HEK293T (cell line): ENCODE data around the gene CALN1.

ENCODE experiments used
- ARNT ChIP-seq: fragments of 450-650 bp; IDR thresholded peaks from 2 replicates; pipeline ENCODE4 v1.6.1; 2017; ENCODE audit warnings: mild to moderate bottlenecking
- BHLHE40 ChIP-seq: fragments of 450-650 bp; IDR thresholded peaks from 2 replicates; pipeline ENCODE4 v1.6.1; 2016; ENCODE audit warnings: mild to moderate bottlenecking, moderate library complexity, borderline replicate concordance
- ELF4 ChIP-seq: fragments of 450-650 bp; IDR thresholded peaks from 2 replicates; pipeline ENCODE4 v1.6.1; 2017; ENCODE audit warnings: antibody characterized with exemption
- FOXA1 ChIP-seq: fragments of 450-650 bp; IDR thresholded peaks from 2 replicates; pipeline ENCODE4 v1.6.1; 2016; ENCODE audit warnings: mild to moderate bottlenecking
- FOXK2 ChIP-seq: fragments of 450-650 bp; IDR thresholded peaks from 2 replicates; pipeline ENCODE4 v1.6.1; 2016; ENCODE audit warnings: mild to moderate bottlenecking
- FOXM1 ChIP-seq: fragments of 450-650 bp; IDR thresholded peaks from 2 replicates; pipeline ENCODE4 v1.6.1; 2017; ENCODE audit warnings: mild to moderate bottlenecking, borderline replicate concordance
- L3MBTL2 ChIP-seq: fragments of 450-650 bp; conservative IDR thresholded peaks from 2 replicates; pipeline ENCODE4 v1.6.1; 2016; ENCODE audit warnings: mild to moderate bottlenecking
- NFRKB ChIP-seq: fragments of 450-650 bp; IDR thresholded peaks from 2 replicates; pipeline ENCODE4 v1.6.1; 2016; ENCODE audit warnings: mild to moderate bottlenecking, moderate library complexity
- SP1 ChIP-seq: fragments of 450-650 bp; IDR thresholded peaks from 2 replicates; pipeline ENCODE4 v1.6.1; 2017
- SUZ12 ChIP-seq: fragments of 450-650 bp; IDR thresholded peaks from 2 replicates; pipeline ENCODE4 v1.6.1; 2016; ENCODE audit warnings: mild to moderate bottlenecking
- ZNF384 ChIP-seq: fragments of 450-650 bp; IDR thresholded peaks from 2 replicates; pipeline ENCODE4 v1.6.1; 2016
- TF ChIP-seq, protein P1 (sequence below): fragments of 450-650 bp; IDR thresholded peaks from 2 replicates; pipeline ENCODE4 v1.6.1; 2016

GRCh38 chr7:72438491-72438890 lies 26.4 kb upstream of the CALN1 start:
- TF ChIP-seq FOXA1 (no peak), FOXK2 (no peak), L3MBTL2 (no peak), ELF4 (no peak), NFRKB (no peak), ZNF384 (no peak), ARNT (no peak), SUZ12 (no peak), SP1 (no peak), FOXM1 (no peak), BHLHE40 (no peak)
- TF ChIP-seq, protein P1, sequence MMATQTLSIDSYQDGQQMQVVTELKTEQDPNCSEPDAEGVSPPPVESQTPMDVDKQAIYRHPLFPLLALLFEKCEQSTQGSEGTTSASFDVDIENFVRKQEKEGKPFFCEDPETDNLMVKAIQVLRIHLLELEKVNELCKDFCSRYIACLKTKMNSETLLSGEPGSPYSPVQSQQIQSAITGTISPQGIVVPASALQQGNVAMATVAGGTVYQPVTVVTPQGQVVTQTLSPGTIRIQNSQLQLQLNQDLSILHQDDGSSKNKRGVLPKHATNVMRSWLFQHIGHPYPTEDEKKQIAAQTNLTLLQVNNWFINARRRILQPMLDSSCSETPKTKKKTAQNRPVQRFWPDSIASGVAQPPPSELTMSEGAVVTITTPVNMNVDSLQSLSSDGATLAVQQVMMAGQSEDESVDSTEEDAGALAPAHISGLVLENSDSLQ: no peak
